Spleen (tissue), 11 donors: ENCODE measurements around the gene G6PC3. TPM values are rescaled to one million over a fixed set of nuclear protein-coding genes. Genes with fewer than 3 reads are reported as not detected.
"Not testable (repeated sequence)": the region's sequence is repeated elsewhere in the genome, so short reads cannot be mapped to it uniquely, and the experiment has no call there.

ENCODE experiments used
- DNase-seq: peaks from one replicate; pipeline ENCODE4 v3.0.0-alpha.2; 2020
- H3K27ac ChIP-seq, 8 donors: fragments of 200-600 bp; sonication (generic) in 7 of 8; 1 replicate in 4 of 8; 2 replicates in 4 of 8; pipeline versions ENCODE4 v1.5.0 to v1.8.0; 2016 to 2021; ENCODE audit warnings: inconsistent platforms in 4 of 8, mild to moderate bottlenecking in 4 of 8, moderate library complexity in 1 of 8
- H3K27me3 ChIP-seq, 7 donors: fragments of 200-600 bp; sonication (generic) in 6 of 7; replicated peaks in 1 of 7; 1 replicate in 4 of 7; 2 replicates in 3 of 7; pipeline versions ENCODE4 v1.5.0 to v1.8.0; 2016 to 2021; ENCODE audit warnings: inconsistent platforms in 3 of 7, mild to moderate bottlenecking in 1 of 7
- H3K36me3 ChIP-seq, 6 donors: fragments of 200-600 bp; sonication (generic) in 5 of 6; 1 replicate in 4 of 6; 2 replicates in 2 of 6; pipeline versions ENCODE4 v1.5.0 to v1.8.0; 2016 to 2021; ENCODE audit warnings: inconsistent platforms in 2 of 6
- H3K4me1 ChIP-seq, 6 donors: fragments of 200-600 bp; sonication (generic) in 5 of 6; 1 replicate in 3 of 6; 2 replicates in 3 of 6; pipeline versions ENCODE4 v1.5.0 to v1.8.0; 2016 to 2021; ENCODE audit warnings: inconsistent platforms in 3 of 6
- H3K4me3 ChIP-seq, 8 donors: fragments of 200-600 bp; sonication (generic) in 7 of 8; 1 replicate in 4 of 8; 2 replicates in 4 of 8; pipeline versions ENCODE4 v1.5.0 to v1.8.0; 2016 to 2021; ENCODE audit warnings: inconsistent platforms in 4 of 8, mild to moderate bottlenecking in 4 of 8, moderate library complexity in 2 of 8
- H3K9me3 ChIP-seq, 8 donors: fragments of 200-600 bp; sonication (generic) in 7 of 8; 1 replicate in 4 of 8; 2 replicates in 4 of 8; pipeline versions ENCODE4 v1.5.0 to v1.8.0; 2016 to 2021; ENCODE audit warnings: inconsistent platforms in 4 of 8
- POLR2A ChIP-seq, 3 donors: fragments of 450-650 bp; IDR thresholded peaks; one replicate each; pipeline ENCODE4 v1.5.1; 2017; ENCODE audit warnings: antibody characterized with exemption in 3 of 3, mild to moderate bottlenecking in 1 of 3
- POLR2AphosphoS5 ChIP-seq, 3 donors: sonication (generic); formaldehyde crosslinking; IDR thresholded peaks; one replicate each; pipeline ENCODE4 v1.5.1; 2017; ENCODE audit warnings: antibody characterized with exemption in 3 of 3
- WGBS, 5 donors: extraction: QIAGEN DNeasy Blood & Tissue Kit in 3 of 5; methylation state at CpG; one replicate each; pipeline versions ENCODE4 v1.1.5 to v1.1.7; 2013 to 2018; 5-methylcytosine and 5-hydroxymethylcytosine counted together
- intact Hi-C: fragments of 100-400 bp; cut with DNase I; formaldehyde crosslinking; loops from one replicate; pipeline ENCODE4 v1.15.0; 2023; ENCODE audit warnings: low total_unique reads
- polyA plus RNA-seq, 3 donors: library from polyadenylated mRNA; stranded (reverse); fragments of 200-250 nt; gene quantifications; one replicate each; pipeline ENCODE4 v1.2.1, GENCODE V29; 2013
- total RNA-seq, 7 donors: library from RNA; depleted of rRNA in 3 of 7; stranded (reverse); fragments of >200 nt in 3 of 7; fragmentation: NEBNext Ultra II Directional in 4 of 7; extraction: Animal tissue kit (Norgen Biotek cat#: 25700) in 4 of 7; gene quantifications; one replicate each; pipeline versions ENCODE4 v1.1.0 to v1.2.1, GENCODE V29; 2016 to 2021
- TF ChIP-seq, protein P1 (sequence below), 11 experiments: fragments of 200-600 bp in 7 of 11; fragments of 450-650 bp in 4 of 11; sonication (generic) in 4 of 11; IDR thresholded peaks in 8 of 11; conservative IDR thresholded peaks in 3 of 11; 1 replicate in 7 of 11; 2 replicates in 4 of 11; pipeline versions ENCODE4 v1.4.0 to v1.8.0; 2016 to 2021; ENCODE audit warnings: antibody characterized with exemption in 11 of 11, inconsistent platforms in 4 of 11, mild to moderate bottlenecking in 1 of 11
- donor health status: healthy with polysubstance abuse.
- donor health status: DM: no; HTN: no; CAD: no; lungs with moderate emphysema.
- donor health status: DM: no; HTN: no; CAD: no.
- donor health status: Bipolar disorder and iron deficiency.
- donor health status: healthy.
- donor health status: DM: no; HTN: no; CAD: no.
- donor health status: DM: yes; HTN: yes; CAD: no.

G6PC3 gene
- total and polyA plus RNA-seq, 10 donors: 24.9 to 49.2 (median 37.3) TPM

DNA sequence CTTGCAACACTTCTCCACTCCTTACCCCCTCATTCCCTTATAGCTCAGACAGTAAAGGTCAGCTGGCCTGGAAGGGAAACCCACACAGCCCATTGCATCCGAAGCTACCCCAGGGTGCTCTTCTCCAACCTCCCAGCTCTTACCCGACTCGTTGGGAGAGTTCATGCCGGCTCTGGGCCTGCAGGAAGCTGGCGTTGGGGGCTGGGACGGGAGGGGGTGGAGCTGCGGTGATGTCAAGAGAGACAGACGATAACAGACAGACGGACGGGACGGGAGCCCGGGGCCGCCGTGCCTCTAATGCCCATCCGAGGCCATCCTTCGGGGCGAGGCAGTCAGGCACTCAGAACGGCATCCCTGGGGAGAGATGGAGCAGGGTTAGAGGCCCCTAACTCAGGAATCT lies 46.8 kb downstream of the G6PC3 start:
- no peak overlapping the region for H3K4me3 ChIP-seq
- intact Hi-C loops: no loop called here
- TF ChIP-seq, protein P1, sequence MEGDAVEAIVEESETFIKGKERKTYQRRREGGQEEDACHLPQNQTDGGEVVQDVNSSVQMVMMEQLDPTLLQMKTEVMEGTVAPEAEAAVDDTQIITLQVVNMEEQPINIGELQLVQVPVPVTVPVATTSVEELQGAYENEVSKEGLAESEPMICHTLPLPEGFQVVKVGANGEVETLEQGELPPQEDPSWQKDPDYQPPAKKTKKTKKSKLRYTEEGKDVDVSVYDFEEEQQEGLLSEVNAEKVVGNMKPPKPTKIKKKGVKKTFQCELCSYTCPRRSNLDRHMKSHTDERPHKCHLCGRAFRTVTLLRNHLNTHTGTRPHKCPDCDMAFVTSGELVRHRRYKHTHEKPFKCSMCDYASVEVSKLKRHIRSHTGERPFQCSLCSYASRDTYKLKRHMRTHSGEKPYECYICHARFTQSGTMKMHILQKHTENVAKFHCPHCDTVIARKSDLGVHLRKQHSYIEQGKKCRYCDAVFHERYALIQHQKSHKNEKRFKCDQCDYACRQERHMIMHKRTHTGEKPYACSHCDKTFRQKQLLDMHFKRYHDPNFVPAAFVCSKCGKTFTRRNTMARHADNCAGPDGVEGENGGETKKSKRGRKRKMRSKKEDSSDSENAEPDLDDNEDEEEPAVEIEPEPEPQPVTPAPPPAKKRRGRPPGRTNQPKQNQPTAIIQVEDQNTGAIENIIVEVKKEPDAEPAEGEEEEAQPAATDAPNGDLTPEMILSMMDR (IDR thresholded peaks at IDR 0.05 in 8 of 11, conservative IDR thresholded peaks at IDR 0.05 in 3 of 11): no peak
- TF ChIP-seq POLR2A (IDR thresholded peaks at IDR 0.05) (no peak), POLR2AphosphoS5 (IDR thresholded peaks at IDR 0.05) (no peak)
- H3K27ac ChIP-seq: no peak overlapping the region
- WGBS, 5 donors: 75 to 88% (median 85%) methylated on average over 18 of the region's 18 CpGs
- DNase-seq: no peak
- peaks cover 25 to 100% (median 68%) of the 10 kb centered on the region in 6 donors for H3K4me1 ChIP-seq
- H3K27me3 ChIP-seq: no peaks in the 10 kb centered on the region
- H3K36me3 ChIP-seq: peaks cover 0 to 55% (median 15%) of the 10 kb centered on the region in 6 donors
- H3K9me3 ChIP-seq: no peaks in the 10 kb centered on the region

DNA sequence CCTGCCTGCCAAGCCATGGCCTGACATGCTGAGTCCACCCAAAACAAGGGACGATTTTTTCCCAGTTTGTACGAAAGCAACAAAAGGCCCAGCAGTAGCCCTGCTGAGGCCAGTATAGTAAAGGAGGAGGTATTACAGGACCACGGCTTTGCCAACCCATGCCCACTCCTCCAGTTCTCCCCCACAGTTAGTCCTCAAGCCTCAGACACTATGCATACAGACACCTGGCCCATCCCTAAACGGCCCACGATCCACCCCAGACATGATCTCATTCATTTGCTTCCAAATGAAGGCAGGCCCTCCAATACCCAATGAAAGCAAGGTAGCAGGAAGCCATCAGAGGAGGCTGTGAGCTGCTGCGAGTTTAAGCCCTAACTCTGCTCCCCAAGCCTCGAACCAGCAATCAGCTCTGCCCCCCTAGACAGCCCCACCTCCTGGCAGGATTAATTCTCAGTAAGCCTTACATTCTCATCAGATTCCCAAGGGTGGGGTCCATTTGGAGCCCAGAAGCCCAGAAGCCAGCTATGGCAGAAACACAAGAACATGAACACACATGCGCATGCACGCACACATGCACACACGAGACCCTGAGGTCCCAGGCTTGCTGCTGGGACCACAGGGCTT lies 48.0 kb downstream of the G6PC3 start:
- TF ChIP-seq POLR2AphosphoS5 (IDR thresholded peaks at IDR 0.05): no peak
- TF ChIP-seq, protein P1 (IDR thresholded peaks at IDR 0.05 in 8 of 11, conservative IDR thresholded peaks at IDR 0.05 in 3 of 11): no peak
- no peak for TF ChIP-seq POLR2A (IDR thresholded peaks at IDR 0.05)
- H3K27ac ChIP-seq: no peak overlapping the region
- no peak overlapping the region for H3K4me3 ChIP-seq
- H3K9me3 ChIP-seq: no peaks in the 10 kb centered on the region
- peaks cover 17 to 94% (median 62%) of the 10 kb centered on the region in 6 donors for H3K4me1 ChIP-seq
- DNase-seq: no peak
- intact Hi-C loops: no loop called here
- H3K36me3 ChIP-seq: peaks cover 0 to 55% (median 15%) of the 10 kb centered on the region in 6 donors
- H3K27me3 ChIP-seq: no peaks in the 10 kb centered on the region
- WGBS, 5 donors: 75 to 93% (median 84%) methylated on average over 7 to 10 of the region's 10 CpGs

DNA sequence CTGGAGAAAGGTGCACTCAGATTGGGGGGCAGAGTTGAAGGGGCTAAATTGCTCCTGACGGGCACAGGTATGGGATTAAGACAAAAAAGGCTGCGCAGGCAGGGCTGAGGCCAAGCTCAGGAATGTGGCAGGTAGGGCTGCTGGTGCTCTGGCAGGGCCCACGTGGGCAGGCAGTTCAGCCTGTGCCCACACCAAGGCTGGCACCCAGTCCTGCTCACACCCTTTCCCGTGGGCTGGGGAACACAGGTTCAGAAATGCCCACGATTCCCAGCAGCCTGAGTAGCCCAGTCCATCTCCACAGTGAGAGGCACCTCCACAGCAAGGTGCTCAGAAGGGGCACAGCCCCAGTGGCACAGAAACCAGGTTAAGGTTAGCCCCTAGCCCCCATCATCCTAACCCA lies 48.5 kb downstream of the G6PC3 start:
- 62 to 85% (median 78%) methylated on average over 4 to 5 of the region's 5 CpGs for WGBS, 5 donors

DNA sequence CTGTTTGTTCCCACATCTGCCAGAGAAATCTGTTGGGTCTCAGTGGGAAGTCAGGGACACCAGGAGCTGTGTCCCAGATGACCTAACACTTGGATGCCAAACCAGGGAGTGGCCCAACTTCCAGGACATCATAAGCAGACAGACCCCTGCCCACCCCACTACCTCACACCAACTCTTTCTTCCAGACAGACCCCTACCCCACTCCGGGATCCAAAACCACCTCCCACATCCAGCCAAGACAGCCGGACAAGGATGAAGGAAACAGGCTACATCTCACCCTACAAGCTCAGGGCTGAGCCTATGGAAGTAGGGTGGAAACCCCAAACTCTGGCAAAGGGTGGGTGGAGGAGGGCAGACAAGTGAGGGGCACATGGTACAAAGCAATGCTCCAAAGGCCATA lies 49.3 kb downstream of the G6PC3 start:
- Histone ChIP-seq H3K36me3 (peaks cover 0 to 45% (median 15%) of the 10 kb centered on the region in 6 donors), H3K27me3 (no peaks in the 10 kb centered on the region), H3K9me3 (no peaks in the 10 kb centered on the region), H3K4me1 (peaks cover 12 to 92% (median 61%) of the 10 kb centered on the region in 6 donors), H3K4me3 (no peak overlapping the region), H3K27ac (no peak overlapping the region)
- TF ChIP-seq, protein P1 (IDR thresholded peaks at IDR 0.05 in 8 of 11, conservative IDR thresholded peaks at IDR 0.05 in 3 of 11): no peak
- TF ChIP-seq POLR2A (IDR thresholded peaks at IDR 0.05) (no peak), POLR2AphosphoS5 (IDR thresholded peaks at IDR 0.05) (no peak)
- no peak for DNase-seq
- intact Hi-C loops: no loop called here
- WGBS, 5 donors: 85 to 97% (median 87%) methylated on average over 2 of the region's 2 CpGs

More for the DNA sequence above, 48.5 kb downstream of the G6PC3 start:
- TF ChIP-seq POLR2AphosphoS5 (IDR thresholded peaks at IDR 0.05): no peak
- TF ChIP-seq, protein P1 (IDR thresholded peaks at IDR 0.05 in 8 of 11, conservative IDR thresholded peaks at IDR 0.05 in 3 of 11): no peak
- no peak for TF ChIP-seq POLR2A (IDR thresholded peaks at IDR 0.05)
- intact Hi-C loops: no loop called here
- no peak for DNase-seq
- no peaks in the 10 kb centered on the region for H3K9me3 ChIP-seq
- no peaks in the 10 kb centered on the region for H3K27me3 ChIP-seq
- H3K27ac ChIP-seq: no peak overlapping the region
- peaks cover 0 to 52% (median 15%) of the 10 kb centered on the region in 6 donors for H3K36me3 ChIP-seq
- H3K4me1 ChIP-seq: peaks cover 12 to 92% (median 60%) of the 10 kb centered on the region in 6 donors
- H3K4me3 ChIP-seq: no peak overlapping the region

DNA sequence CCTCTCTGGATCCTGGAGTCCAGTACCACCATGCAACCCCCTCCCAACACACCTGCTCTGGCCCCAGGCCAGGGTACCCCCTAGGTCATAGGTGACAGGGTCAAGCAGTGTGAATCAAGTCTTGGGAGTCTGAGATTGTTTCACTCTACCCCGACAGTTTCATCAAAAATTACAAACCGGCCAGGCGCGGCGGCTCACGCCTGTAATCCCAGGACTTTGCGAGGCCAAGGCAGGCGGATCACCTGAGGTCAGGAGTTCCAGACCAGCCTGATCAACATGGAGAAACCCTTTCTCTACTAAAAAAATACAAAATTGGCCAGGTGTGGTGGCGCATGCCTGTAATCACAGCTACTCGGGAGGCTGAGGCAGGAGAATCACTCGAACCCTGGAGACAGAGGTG lies 49.7 kb downstream of the G6PC3 start:
- H3K27me3 ChIP-seq, intact Hi-C loops, H3K9me3 ChIP-seq, H3K4me3 ChIP-seq, DNase-seq, H3K27ac ChIP-seq: not testable (repeated sequence)
- peaks cover 0 to 40% (median 12%) of the 10 kb centered on the region in 6 donors for H3K36me3 ChIP-seq
- 91 to 96% (median 92%) methylated on average over 11 of the region's 11 CpGs for WGBS, 5 donors
- H3K4me1 ChIP-seq: peaks cover 12 to 88% (median 57%) of the 10 kb centered on the region in 6 donors
